Measurements from ENCODE around the gene RUNX3.

The RUNX3 gene

DNA sequence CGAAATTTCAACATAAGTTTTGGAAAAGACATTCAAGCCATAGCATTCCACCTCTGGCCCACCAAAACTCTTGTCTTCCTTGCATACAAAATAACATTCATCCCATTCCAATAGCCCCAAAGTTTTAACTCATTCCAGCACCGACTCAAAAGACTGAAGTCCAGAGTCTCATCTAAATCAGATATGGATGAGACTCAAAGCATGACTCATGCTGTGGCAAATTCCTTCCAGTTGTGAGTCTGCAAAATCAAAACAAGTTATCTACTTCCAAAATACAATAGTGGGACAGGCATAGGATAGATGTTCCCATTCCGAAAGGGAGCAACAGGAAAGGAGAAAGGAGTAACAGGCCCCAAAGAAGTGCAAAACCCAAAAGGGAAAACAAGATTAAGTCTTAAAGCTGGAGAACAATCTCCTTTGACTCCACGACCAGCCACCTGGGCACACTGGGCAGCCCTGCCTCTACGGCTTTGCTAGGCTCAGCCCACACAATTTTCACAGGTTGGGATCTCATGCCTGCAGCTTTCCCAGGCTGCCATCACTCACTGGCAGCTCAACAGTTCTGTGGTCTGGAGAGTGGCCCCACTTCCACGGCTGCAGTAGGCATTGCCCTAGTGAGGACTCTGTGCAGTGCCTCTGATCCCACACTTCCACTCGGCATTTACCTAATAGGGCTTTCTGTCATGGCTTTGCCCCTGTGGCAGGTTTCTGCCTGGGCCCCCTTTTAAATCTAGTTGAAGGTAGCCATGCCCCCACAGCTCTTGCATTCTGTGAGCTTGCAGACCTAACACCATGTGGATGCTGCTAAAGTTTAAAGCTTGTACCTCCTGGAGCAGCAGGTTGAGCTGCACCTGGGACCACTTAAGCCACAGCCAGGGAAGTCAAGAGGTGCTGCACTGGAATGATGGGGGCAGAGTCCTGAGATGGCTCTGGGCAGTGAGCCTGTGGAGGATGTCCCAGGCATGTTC lies 51.0 kb downstream of the RUNX3 start:
- no peak for DNase-seq (ENCODE audit: low read depth)

DNA sequence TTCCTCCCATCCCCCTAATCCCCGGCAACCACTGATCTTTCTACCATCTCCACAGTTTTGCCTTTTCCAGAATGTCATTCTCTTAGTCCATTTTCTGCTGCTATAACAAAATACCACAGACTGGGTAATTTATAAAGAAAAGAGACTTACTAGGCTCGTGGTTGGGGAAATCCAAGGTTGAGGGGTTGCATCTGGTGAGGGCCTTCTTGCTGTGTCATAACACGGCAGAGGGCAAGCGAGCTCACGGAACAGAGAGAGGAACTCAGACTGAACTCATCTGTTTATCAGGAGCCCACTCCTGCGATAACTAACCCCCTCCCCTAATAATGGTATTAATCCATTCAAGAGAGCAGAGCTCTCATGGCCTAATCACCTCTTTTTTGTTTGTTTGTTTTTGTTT lies 52.0 kb downstream of the RUNX3 start:
- no peak for DNase-seq (ENCODE audit: low read depth)

DNA sequence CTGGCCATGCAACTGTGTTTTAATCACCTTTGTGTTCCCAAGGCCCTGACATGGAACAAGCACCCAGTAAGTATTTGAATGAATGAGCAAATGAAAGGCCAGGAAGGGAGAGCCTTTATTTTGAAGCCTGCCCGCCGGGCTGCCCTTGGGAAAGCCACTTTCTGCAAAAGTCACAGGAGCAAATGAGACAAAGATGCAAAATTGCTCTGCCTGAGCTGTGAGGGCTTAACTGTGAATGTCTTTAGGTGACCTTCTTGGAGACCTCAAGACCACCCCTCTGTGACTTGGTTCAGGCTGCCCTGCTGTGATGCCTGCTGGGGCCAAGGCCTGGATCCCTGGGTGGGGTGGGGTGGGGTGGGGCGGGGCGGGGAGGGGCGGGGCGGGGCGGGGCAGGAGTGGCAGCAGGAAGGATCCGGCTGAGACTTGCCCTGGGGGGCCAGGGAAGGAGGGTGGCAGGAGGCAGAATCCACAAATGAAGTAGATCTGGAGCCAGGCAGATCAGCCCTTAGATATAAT lies 54.0 kb downstream of the RUNX3 start:
- no peak for DNase-seq (ENCODE audit: low read depth)

DNA sequence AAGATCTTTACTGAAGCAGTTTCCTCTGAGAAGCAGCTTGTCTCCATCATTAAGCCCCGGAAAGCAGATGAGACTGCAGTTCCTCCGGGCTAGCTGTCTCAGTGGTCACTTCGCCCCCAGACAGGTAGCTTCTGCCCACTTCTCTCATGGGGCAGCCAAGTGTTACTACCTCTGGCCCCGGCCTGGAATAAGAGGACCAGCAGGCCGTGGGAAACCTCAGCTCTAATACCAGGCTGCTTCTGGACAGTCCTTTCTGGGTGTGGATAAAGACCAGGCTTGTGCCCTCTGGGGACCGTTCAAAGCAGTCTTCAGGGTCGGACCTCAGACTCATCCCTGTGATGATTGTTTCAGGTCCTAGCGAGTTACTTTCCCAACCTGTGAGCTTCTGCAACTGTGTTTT lies 54.8 kb downstream of the RUNX3 start:
- DNase-seq (ENCODE audit: low read depth), result no peak

DNA sequence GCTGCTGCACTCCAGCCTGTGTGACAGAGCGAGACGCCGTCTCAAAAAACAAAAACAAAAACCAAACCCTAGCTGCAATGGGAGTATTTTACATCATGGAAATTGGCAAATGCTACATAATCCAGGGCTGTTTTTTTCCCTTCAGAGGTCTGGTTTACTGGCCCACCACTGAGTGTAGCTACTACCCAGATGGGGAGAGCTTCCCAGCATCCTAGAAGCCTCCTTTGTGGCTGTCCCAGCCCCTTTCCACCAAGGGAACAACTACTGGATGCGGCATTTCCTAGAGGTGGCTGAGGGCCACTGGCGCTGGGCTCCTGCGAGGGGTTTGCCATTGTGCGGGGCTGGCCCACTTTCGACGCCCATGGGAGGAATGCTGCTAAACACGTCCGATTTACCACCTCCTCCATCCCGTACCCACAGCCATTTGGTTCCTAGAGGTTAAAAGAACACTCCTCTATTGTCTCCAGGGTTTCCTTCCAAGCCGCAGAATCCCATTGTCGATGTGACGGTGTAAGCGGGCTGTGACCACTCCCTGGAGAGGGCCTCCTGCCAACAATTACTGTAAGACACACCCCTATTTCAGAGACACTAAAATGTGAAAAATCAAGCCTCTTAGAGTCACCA lies 55.4 kb downstream of the RUNX3 start:
- DNase-seq (ENCODE audit: low read depth), result no peak

DNA sequence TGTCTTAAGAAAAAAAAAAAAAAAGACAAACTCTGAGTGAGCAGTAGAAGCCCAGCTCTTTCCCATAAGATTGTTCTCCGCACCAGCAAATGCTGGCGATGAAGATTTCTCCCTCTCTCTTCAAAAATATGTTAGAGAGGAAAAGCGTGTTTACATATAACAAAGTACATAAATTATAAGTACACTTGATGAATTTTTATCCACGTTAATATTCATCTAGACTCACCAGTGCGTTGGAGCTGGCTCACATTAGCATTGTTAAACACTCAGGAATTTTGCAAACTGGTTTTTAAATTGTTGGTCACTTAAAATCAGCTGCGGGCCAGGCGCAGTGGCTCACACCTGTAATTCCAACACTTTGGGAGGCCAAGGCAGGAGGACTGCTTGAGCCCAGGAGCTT lies 56.0 kb downstream of the RUNX3 start:
- DNase-seq (ENCODE audit: low read depth), result no peak

DNA sequence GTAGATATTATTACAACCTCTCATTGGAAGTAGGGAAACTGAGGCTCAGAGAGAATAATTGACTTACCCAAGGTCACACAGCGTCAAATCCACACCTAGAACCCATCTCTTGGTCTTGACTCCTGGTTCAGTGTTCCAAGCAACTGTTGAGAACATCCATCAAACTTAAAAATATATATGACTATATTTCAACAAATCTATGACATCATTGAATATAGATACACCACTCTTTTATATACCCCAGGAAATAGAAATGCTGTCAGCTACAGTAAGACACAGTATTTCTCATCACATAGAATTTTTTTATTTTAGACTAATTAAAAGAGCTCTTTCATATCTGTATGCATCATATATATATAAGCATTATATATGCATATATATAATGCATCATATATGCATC lies 56.9 kb downstream of the RUNX3 start:
- no peak for DNase-seq (ENCODE audit: low read depth)

DNA sequence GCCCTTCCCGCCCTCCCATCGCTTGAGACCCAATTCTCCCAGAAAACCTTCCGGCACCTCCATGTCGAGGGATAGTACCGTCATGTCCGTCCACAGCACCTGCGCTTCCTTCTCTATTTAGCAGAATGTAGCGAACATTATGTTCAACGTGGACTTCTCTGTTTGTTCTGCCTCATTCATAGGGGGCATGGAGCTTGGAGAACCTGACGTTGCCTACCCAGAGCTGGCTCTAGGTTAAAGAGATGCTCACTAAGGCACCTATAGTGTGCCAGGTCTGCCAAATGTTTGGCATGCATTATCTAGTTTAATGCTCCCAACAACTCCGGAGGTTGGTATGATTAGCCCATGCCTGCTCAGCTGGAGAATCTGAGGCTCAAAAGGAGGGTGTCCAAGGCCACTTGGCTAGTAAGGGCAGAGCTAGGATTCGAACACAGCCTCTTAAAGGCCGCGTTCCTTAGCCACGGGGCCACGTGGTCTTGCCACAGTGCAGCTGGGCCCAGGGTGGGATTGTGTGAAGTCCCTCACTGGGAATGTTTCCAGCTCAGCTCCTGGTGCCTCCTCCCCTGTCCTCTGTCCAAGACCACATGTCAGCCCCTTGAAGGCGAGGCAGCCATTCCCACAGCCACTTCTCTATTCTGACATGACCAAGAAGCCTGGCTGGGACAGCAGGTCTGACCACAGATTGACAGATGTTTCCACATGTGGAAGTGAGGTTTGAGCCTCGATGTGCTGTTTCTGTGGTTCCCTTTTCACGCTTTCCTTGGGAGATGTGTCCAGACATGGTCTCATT lies 57.8 kb downstream of the RUNX3 start:
- DNase-seq (ENCODE audit: low read depth), result no peak

DNA sequence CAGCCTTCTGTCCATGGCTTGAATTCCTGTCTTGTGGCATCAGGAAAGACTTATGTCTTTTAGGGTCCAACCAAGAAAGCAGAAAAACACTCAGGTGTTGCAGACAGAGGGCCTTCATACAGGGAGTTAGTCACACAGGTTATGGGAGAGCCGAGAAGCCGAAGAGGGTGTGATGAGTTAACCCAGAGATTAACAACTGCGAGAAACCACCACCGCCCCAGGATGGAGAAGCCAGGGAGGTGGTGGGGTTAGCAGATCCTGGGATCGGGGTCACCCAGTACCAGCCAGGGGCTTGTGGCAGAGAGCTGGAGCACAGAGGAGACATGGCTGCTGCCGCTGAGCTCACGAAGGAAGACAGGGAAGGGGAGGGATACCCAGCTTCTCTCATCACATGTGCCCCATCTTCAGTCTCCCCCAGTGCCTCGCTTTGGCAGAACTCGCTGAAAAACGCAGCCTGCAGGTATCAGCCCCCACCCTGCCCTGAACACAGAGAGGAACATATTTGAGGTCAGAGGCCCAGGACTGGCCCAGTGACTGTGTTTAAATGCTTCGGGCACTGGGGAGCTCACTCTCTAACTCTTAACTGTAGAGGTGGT lies 58.7 kb downstream of the RUNX3 start:
- no peak for DNase-seq (ENCODE audit: low read depth)

DNA sequence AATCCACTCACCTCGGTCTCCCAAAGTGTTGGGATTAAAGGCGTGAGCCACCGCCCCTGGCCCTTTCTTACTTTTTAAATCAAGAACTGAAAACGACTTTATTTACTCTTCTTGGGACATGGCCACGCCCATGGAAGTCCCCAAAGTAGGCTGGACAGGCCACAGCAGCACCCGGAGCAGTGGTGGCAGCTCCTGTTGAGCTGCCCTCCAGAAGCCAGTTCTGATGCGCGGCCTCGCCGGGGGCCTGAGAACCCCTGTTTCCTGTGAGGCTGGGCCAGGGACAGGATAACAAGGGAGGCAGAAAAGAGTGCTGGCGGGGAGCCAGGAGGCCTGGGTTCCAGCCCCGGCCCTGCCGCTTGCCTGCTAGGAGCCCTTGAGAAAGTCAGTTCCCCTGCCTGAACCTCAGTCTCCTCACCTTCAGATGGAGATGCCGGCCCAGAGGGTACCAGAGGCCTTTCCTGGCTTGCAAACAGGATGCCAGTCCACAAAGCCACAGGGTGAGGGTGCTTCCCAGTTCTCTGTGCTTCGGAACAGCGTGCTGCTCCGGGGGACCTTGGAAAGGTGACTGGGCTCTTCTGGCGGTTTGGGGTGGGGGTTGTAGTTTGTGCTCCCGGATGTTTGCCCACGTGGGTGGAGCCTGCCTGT lies 59.4 kb downstream of the RUNX3 start:
- no peak for DNase-seq (ENCODE audit: low read depth)

DNA sequence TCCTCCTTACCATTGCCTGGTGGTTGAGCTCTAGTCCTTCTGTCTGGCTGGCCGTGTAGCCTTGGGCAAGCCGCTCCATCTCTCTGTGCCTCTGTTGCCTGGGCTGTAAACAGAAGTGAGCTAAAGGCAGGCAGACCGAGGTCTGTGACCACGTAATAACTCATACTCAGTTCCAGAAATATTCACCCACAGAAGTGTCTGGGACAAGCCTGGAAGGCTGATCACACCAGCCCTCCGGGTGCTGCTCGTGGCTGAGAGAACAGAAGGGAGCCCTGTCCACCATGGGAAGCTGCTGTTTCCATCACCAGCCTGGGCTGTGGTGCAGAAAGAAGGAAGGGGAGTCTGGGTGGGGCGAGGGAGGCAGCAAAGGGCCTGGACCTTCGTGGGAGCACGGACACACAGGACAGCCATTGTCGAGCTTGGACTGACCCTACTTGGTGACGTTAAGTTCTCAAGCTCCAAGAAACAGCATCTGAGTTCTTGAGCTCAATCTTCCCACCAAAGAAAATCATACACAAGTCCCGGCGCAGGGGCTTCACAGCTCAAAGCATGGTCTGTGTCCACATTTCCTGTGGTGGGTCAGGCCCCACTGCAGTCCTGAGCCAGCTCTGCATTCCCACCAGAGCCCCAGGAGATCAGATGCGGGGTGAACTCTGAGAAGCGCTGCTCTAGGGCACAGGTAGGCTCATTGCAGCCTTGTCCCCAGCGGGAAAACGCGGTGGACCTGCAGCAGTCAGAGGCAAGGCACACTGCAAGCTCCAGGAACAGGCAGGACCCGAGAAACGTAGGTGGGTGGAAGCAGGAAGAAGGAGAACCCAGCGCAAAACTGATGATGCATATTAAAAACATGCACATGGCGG lies 61.8 kb downstream of the RUNX3 start:
- no peak for DNase-seq (ENCODE audit: low read depth)

DNA sequence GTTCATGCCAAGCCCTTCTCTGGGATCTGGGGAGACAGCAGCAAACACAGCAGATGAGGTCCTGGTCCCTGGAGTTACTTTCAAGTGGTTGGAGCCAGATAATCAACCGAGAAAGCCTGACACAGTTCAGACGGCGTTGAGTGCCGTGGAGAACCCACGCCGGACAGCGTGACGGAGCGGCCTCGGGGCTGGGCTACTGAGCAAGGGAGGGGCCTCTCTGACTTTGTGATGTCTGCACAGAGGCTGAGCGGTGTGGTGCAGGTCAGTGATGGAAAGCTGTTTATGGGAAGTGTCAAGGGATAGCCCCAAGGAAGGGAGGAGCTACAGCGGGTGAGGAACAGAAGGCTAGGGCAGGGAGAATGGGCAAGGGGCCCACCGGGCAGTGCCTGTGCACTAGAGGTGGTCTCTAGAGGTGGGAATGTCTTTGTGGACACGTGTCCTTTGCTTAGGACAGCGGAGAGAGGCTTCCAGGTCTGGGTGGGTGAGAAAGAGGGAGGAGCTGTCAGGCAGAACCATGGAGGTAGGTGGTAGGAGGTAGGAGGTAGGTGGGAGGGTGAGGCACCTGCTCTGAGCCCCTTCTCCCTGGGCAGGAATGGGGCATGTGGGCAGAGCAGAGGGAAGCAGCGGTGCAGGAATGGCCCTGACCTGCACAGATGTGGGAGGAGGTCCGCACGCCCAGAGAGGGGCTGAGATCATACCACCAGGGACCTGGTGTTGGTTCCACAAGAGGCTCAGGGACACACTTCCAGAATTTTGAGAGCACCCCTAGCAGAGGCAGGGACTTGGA lies 62.8 kb downstream of the RUNX3 start:
- DNase-seq (ENCODE audit: low read depth), result no peak

DNA sequence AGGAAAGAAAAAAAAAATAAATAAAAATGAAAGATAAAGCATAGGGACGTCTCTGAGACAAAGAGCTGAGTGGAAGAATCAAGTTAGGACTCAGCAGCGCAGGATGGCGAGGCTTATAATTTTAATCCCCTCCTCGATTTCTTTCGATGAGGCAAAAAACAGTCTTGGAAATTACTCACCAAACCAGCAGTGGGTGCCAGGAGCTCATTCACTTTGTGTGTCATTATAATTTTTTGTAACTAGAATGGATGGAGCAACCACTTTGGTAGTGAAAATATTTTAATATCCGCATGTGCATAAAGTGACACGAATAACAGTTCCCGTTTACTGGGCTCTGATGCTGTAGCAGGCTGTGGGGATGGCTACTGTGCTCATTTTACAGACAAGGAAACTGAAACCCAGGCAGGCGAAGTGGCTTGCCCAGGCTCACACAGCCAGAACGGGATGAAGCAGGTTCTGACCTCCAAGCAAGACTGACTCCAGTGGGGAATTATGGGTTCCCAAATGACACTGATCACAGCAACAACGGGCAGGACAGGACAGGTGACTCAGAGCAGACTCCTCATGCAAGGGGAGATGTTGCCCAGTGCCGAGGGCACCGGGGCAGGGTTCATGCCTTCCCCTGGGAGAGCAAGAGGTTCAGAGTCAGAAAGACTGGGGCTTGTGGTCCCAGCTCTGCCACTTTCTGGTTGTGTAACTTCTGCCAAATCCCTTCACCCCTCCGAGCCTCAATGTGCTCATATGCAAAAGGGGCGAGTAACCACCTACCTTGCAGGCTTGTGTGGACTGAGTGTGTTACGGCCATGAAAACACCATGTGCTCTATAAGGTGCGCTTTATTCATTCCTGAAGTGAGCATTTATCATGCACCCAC lies 63.6 kb downstream of the RUNX3 start:
- no peak for DNase-seq (ENCODE audit: low read depth)

DNA sequence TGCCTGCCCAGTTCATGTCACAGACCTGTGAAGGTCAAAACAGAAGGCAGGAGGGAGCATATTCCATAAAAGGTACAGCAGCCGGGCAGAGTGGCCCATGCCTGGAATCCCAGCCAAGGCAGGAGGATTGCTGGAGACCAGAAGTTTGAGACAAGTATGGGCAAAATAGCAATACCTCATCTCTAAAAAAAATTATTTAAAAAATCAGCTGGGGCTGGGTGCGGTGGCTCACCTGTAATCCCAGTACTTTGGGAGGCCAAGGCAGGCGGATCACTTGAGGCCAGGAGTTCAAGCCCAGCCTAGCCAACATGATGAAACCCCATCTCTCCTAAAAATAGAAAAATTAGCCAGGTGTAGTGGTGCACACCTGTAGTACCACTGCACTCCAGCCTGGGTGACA lies 64.5 kb downstream of the RUNX3 start:
- no peak for DNase-seq (ENCODE audit: low read depth)

DNA sequence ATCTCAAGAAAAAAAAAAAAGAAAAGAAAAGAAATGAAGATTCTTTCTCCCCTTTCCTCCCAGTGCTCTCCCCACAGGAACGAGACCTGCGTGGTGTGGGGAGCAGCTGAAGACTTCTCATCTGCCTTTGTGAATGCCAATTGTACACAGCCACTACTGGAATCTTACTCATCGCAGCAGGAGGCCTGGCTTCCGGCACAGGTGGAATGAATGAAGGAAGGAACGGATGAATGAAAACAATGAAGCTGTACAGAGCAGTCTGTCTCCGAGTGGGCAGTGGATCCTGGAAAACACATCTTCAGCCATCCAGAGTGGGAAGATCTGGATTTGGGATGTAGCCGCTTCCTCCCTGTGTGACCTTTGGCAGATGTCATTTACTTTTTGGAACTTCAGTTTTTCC lies 64.9 kb downstream of the RUNX3 start:
- DNase-seq (ENCODE audit: low read depth), result no peak

DNA sequence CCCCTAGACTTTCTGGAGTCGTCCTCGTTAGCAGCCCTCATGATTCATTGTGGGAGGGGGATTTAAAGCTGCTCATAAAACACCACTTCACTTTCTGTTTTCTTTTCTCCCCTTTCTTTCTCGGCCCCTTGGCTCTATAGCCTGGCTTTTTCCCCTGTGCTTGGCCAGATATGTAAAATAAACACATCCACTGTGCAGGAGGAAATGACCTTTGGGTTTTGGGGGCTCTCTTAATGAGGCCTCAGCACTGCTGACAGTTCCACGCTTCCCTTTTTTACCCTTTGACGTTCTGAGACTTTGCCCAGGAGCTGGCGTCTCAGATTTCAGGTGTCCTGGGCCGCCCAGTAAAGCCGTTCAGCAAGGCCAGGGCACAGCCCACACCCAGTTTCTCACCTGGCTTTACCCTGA lies 65.7 kb downstream of the RUNX3 start:
- DNase-seq (ENCODE audit: low read depth), result no peak

DNA sequence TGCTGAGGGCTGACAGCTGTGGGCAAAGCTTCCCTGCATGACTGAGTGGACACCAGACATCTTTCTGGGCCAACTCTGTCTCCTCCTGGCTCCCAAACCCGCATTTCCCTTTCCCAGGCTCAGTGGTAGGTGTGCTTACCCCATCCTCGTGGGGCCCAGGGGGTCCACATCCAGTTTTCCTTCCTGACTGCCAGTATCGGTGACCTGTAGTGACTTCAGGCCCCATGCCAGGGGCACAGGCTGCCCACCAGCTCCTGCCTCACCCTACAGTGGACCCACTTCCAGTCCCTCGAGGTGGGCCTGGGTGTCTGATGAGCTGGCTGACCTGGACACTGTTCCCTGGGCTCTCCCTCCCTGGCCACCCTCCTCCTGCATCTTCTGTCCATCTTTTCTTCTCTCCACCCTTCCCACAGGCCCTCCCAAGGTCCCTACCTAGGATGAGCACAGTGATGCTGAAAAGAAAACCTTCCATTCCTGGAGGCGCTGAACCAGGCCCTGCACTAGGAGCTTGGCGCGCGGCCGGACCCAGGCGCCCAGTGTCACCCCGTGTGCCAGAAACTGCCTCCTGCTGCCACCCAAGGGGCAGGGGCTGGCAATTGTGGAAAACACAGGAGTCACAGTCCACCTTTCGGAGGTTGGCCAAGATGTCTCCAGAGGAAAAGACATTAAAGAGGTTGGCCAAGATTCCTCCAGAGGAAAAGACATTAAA lies 67.1 kb downstream of the RUNX3 start:
- DNase-seq (ENCODE audit: low read depth), result no peak
